ENCODE measurements around the gene C15orf61. TPM values are rescaled to one million over a fixed set of nuclear protein-coding genes. Genes with fewer than 3 reads are reported as not detected.

The C15orf61 gene
- total RNA-seq (2021; ENCODE audit: unreplicated experiment) (5.6 TPM), Bru-seq, nascent RNA (percentile 74 among the genes with signal in this experiment), BruChase-seq, experiment 1, labeled RNA remaining after a 2-hour chase (percentile 45 among the genes with signal in this experiment), BruChase-seq, experiment 2, labeled RNA remaining after a 6-hour chase (percentile 47 among the genes with signal in this experiment)
- 4.9 TPM for polyA plus RNA-seq (2012; ENCODE audit: insufficient read length)
- long read RNA-seq, full-length matches to known transcripts: 14 of 16 reads
- long read RNA-seq, partial matches to known transcripts: 2 of 16 reads
- long read RNA-seq, other reads (novel, unspliced or antisense): 0 of 16 reads

GRCh38 chr15:67521029-67521782 is at the start of gene C15orf61:
C15orf61 (plus strand) TSS chr15:67521131; CDS start chr15:67521249, 118 bp downstream.
- DNase-seq (ENCODE audit: low read depth, low spot score) (no peak), ATAC-seq (peak; percentile 94)
- ChIA-PET CTCF (no interaction called here), POLR2A (interaction anchor here (1.0 kb wide), 1 partner anchor 15 kb away, joined by 3 read pairs; no protein-coding TSS in a partner anchor)
- no peaks in the 10 kb centered on the region for H3K9me3 ChIP-seq (ENCODE audit: control insufficient read depth, insufficient read depth, low read depth, low read length)
- in situ Hi-C loops (cut with HindIII; ENCODE audit: low pct_unique_long_range_greater_than_20kb, low sequenced_read_pairs): no loop called here
- H3K4me1 ChIP-seq (ENCODE audit: control insufficient read depth, insufficient read depth, low read length): peaks cover 15% of the 10 kb centered on the region
- TF ChIP-seq POLR2AphosphoS5 (IDR thresholded peaks at IDR 0.05; ENCODE audit: low read depth, low read length): peak; percentile 64
- peak; percentile 33 for TF ChIP-seq CTCF (IDR thresholded peaks at IDR 0.05)
- peak; percentile 92; the same call in 1 of the 2 replicates for TF ChIP-seq SIN3A (IDR thresholded peaks at IDR 0.05; ENCODE audit: borderline replicate concordance, insufficient read depth, low read depth, low read length)
- no peak for TF ChIP-seq REST (IDR thresholded peaks at IDR 0.05; ENCODE audit: insufficient read depth in 1 of 2, low read depth in 2 of 2, low read length in 1 of 2)
- TF ChIP-seq TCF7L2 (IDR thresholded peaks at IDR 0.05; ENCODE audit: low read depth, low read length): peak; percentile 92
- H3K27ac ChIP-seq (ENCODE audit: low read length): peak within 1 kb of the TSS; percentile 86
- H3K36me3 ChIP-seq (ENCODE audit: control insufficient read depth, insufficient read depth, low read length): no peaks in the 10 kb centered on the region
- BruUV-seq (replicated peaks): no TSS peak
- H3K4me3 ChIP-seq (ENCODE audit: low read depth in 2 of 2, low read length in 2 of 2): peak within 1 kb of the TSS; percentile 77 to 84
- no peaks in the 10 kb centered on the region for H3K27me3 ChIP-seq (ENCODE audit: control insufficient read depth, insufficient read depth, low read length)
- intact Hi-C loops (cut with micrococcal nuclease; ENCODE audit: unreplicated experiment): loop anchor here (5.0 kb wide), 1 partner anchor 316 kb away; no protein-coding TSS in a partner anchor

- DNase-seq (ENCODE audit: low read depth, low spot score): no peak
- no TSS peak for BruUV-seq (replicated peaks)
- Histone ChIP-seq H3K27me3 (ENCODE audit: control insufficient read depth, insufficient read depth, low read length) (no peaks in the 10 kb centered on the region; the same call in 1 of the 2 replicates), H3K4me3 (ENCODE audit: low read depth in 2 of 2, low read length in 2 of 2) (no peak overlapping the region), H3K36me3 (ENCODE audit: control insufficient read depth, insufficient read depth, low read length) (no peaks in the 10 kb centered on the region), H3K27ac (ENCODE audit: low read length) (no peak overlapping the region), H3K4me1 (ENCODE audit: control insufficient read depth, insufficient read depth, low read length) (no peaks in the 10 kb centered on the region), H3K9me3 (ENCODE audit: control insufficient read depth, insufficient read depth, low read depth, low read length) (no peaks in the 10 kb centered on the region)
- intact Hi-C loops (cut with micrococcal nuclease; ENCODE audit: unreplicated experiment) (no loop called here), in situ Hi-C loops (cut with HindIII; ENCODE audit: low pct_unique_long_range_greater_than_20kb, low sequenced_read_pairs) (no loop called here)
- no peak for ATAC-seq
- no peak for TF ChIP-seq SIN3A (IDR thresholded peaks at IDR 0.05; ENCODE audit: borderline replicate concordance, insufficient read depth, low read depth, low read length)
- TF ChIP-seq POLR2AphosphoS5 (IDR thresholded peaks at IDR 0.05; ENCODE audit: low read depth, low read length): no peak
- TF ChIP-seq REST (IDR thresholded peaks at IDR 0.05; ENCODE audit: insufficient read depth in 1 of 2, low read depth in 2 of 2, low read length in 1 of 2): no peak
- TF ChIP-seq TCF7L2 (IDR thresholded peaks at IDR 0.05; ENCODE audit: low read depth, low read length): no peak
- ChIA-PET POLR2A (no interaction called here), CTCF (no interaction called here)
Measured at GRCh38 chr15:67472957-67473356, 48.0 kb upstream of the C15orf61 start.

Measured in Panc1 (cell line).